GM21367 (cell line): ENCODE results near the gene ERI3.
"Not testable (repeated sequence)": the region's sequence is repeated elsewhere in the genome, so short reads cannot be mapped to it uniquely, and the experiment has no call there.

Source experiments
- ATAC-seq: cut with Tn5 transposase; IDR thresholded peaks from one replicate; pipeline ENCODE4 v1.9.1; 2021; ENCODE audit not compliant: unreplicated experiment

The ERI3 gene

DNA sequence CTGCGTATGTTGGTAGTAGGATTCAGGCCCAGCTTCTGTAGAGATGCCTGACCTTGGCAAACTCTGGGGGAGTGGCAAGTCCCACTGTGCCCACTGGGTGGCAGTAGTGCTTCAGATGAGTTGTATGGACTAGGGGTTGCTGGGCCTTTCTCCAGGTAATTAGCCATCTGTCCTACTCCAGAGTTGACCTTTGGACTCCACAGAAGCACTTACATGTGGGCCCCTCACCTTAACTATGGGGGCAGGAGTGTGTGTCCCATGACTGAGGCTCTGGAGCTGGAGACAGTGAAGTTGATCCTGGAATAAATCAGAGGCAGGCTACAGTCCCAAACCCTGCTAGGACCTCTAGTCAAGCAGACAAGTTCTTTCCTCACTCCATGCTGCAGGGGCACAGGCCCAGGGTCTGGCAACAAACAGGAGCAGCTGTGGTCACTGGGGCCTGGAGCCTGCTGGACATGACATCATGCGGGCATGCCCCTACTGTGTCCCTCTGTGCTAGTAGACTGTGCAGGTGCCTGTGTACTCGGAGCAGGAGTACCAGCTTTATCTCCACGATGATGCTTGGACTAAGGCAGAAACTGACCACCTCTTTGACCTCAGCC is 137.1 kb downstream of the ERI3 start:
- ATAC-seq: no peak

DNA sequence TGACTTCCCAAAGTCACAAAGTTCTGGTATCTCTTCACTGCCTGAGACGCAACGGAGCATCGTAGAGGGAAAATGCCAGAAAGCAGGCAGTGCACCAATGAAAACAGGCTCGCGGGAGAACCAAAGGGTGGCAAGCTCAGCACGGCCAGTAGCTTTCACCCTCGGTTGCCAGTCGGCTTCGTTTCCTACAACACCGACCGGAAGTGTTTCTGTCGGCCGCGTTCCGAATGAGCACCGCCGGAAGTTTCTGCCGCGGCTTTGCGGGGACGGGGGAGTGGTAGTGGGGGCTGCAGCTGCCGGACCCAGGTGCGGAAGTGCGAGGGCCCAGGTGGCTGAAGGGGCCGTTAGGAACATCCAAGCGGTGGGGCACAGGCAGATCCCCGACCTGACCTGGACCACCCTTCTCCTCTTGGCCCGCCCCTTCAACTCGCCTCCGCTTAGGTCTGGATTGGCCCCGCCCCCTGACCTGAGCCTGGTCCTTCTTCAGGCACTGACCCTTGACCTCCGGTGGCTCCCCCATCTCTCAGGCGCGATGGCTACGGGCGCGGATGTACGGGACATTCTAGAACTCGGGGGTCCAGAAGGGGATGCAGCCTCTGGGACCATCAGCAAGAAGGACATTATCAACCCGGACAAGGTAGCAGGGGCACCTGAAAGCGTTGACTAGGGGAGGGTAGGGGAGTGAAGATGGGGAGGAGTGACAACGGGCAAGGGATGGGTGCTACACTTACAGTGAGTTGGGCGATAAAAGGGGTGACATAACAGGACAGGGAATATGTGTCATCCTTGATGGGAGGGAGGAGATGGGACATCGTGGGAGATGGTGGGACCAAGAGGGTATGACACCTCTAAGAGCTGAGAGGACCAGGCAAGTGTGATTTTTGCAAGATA is 141.6 kb downstream of the ERI3 start, which contains the start of gene DMAP1:
Gene DMAP1 (plus strand): TSS at position 250 of the 891 bp plus-strand sequence. CDS start 283 bp downstream, at position 533.
- ATAC-seq: peak; percentile 52

DNA sequence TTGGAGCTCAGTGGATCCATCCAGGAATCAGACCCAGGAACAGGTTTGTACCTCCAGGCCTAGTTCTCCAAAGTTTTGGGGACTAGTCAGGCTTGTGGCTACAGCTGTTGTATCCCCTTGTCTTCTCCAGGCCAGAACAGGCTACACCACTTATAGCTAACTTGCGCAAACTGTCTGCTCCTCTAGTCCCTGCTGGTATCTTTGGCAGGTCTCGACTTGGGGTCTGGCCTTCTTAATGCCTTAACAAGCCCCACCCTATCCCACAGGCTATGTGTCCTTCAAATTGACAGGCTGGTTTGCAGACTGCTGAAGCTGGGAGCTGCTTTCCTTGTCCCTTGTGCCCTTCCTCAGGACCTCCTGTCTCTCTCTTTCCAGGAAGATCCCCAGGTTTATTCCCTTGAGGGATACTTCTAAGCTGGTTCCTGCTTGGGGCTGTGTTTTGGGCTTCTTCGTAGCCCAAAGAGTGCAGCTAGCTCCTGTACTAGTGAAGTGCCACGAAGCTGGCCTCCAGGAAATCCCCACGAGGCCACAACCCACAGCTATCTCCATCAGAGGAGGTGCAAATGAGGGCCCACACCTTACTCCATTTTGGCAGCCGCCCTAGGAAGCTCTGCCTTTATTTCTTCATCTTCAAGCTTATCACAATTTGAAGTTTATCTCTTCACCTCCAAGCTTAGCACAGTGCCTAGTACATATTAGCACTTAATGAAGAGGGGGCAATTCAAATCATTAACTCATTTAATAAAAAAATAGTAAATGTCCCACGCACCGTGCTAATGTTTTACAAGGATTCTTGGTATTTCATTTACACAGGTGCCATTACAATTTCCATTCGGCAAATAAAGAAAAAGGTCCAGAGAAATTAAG is 142.5 kb downstream of the ERI3 start:
- ATAC-seq: no peak

- no peak for ATAC-seq
Measured at GRCh38 chr1:44210595-44210994, 144.5 kb downstream of the ERI3 start.

DNA sequence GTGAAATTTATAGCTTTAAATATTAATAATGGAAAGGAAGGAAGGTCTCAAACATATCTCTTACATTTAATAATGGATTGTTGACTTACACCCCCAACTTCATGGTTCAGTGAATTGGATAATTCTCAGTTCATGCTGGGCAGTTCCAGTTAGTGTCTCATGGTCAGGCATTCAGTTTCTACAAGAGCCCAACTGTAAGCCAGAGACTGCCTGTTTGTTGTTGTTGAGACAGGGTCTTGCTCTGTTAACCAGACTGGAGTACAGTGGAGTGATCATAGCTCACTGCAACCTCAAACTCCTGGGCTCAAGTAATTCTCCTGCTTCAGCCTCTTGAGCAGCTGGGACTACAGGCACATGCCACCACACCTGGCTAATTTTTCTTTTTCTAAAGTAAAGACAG is 146.8 kb downstream of the ERI3 start:
- ATAC-seq: no peak

- ATAC-seq: not testable (repeated sequence)
Measured at GRCh38 chr1:44206545-44206944, 148.5 kb downstream of the ERI3 start.

DNA sequence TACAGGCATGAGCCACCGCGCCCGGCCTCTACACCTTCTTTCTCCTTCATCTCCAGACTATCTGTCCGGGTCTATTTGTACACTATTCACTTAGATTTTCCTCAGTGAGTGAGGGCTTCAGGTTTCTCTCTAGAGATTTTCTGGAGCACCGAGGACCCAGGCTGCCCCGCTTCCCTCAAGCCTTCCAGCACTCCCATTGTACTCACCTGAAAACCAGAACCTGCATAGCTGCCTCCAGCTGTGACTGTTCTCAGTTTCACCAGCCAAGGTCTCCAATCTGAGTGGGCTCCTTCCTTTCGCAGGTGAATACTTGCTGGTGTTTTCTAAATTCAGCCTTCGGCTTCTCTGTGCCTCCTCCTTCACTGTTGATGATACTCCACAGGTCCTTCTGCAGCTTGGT is 154.7 kb downstream of the ERI3 start:
- no peak for ATAC-seq

- no peak for ATAC-seq
Measured at GRCh38 chr1:44174630-44175029, 180.4 kb downstream of the ERI3 start.
